Stomach (tissue), 9 donors: ENCODE results near the gene PPP1R13L. TPM values are rescaled to one million over a fixed set of nuclear protein-coding genes. Genes with fewer than 3 reads are reported as not detected.

Source experiments
- DNase-seq, 2 donors: peaks; one replicate each; pipeline versions ENCODE4 v3.0.0 to v3.0.0-alpha.2; 2013 to 2019
- H3K27ac ChIP-seq, 5 donors: fragments of 200-600 bp in 4 of 5; sonication (generic) in 4 of 5; one replicate each; pipeline ENCODE4 v1.5.1; 2013 to 2019; ENCODE audit warnings: mild to moderate bottlenecking in 1 of 5, moderate library complexity in 1 of 5
- H3K27me3 ChIP-seq, 3 donors: fragments of 200-600 bp; sonication (generic); one replicate each; pipeline ENCODE4 v1.5.1; 2017 to 2019; ENCODE audit warnings: mixed run types in 1 of 3
- H3K36me3 ChIP-seq, 4 donors: fragments of 200-600 bp; sonication (generic); 1 replicate in 3 of 4; 2 replicates in 1 of 4; pipeline ENCODE4 v1.5.1; 2016 to 2019
- H3K4me1 ChIP-seq, 4 donors: fragments of 200-600 bp; sonication (generic); one replicate each; pipeline ENCODE4 v1.5.1; 2016 to 2019
- H3K4me3 ChIP-seq, 4 donors: fragments of 200-600 bp; sonication (generic) in 3 of 4; one replicate each; pipeline ENCODE4 v1.5.1; 2016 to 2019; ENCODE audit warnings: mild to moderate bottlenecking in 1 of 4
- H3K9me3 ChIP-seq, 4 donors: fragments of 200-600 bp; sonication (generic); one replicate each; pipeline ENCODE4 v1.5.1; 2016 to 2019
- EP300 ChIP-seq: sonication (generic); formaldehyde crosslinking; IDR thresholded peaks from one replicate; pipeline ENCODE4 v1.6.1; 2017; ENCODE audit warnings: antibody characterized with exemption
- POLR2A ChIP-seq, 4 donors: fragments of 450-650 bp; IDR thresholded peaks; one replicate each; pipeline ENCODE4 v1.6.1; 2016; ENCODE audit warnings: antibody characterized with exemption in 4 of 4, control low read depth in 2 of 4, mild to moderate bottlenecking in 1 of 4, moderate library complexity in 1 of 4
- POLR2AphosphoS5 ChIP-seq, 3 donors: sonication (generic); formaldehyde crosslinking; IDR thresholded peaks; one replicate each; pipeline ENCODE4 v1.6.1; 2016; ENCODE audit warnings: antibody characterized with exemption in 3 of 3
- WGBS, 5 donors: extraction: QIAGEN DNeasy Blood & Tissue Kit in 3 of 5; methylation state at CpG; one replicate each; pipeline versions ENCODE4 v1.1.5 to v1.1.7; 2013 to 2018; 5-methylcytosine and 5-hydroxymethylcytosine counted together
- intact Hi-C: fragments of 100-400 bp; cut with DNase I; formaldehyde crosslinking; loops from one replicate; pipeline ENCODE4 v1.15.1; 2023; ENCODE audit warnings: low total_unique reads
- polyA plus RNA-seq, 3 donors: library from polyadenylated mRNA; stranded (reverse); fragments of 200-250 nt; gene quantifications; one replicate each; pipeline ENCODE4 v1.2.3, GENCODE V29; 2013
- total RNA-seq, 5 donors: library from RNA; depleted of rRNA; stranded (reverse); fragments of >200 nt; gene quantifications; one replicate each; pipeline versions ENCODE4 v1.1.0 to v1.2.3, GENCODE V29; 2014 to 2016
- TF ChIP-seq, protein P1 (sequence below), 7 experiments: fragments of 450-650 bp in 4 of 7; fragments of 200-600 bp in 3 of 7; sonication (generic) in 3 of 7; IDR thresholded peaks; one replicate each; pipeline ENCODE4 v1.5.1; 2016 to 2019; ENCODE audit warnings: antibody characterized with exemption in 7 of 7, control low read depth in 2 of 7, mild to moderate bottlenecking in 1 of 7
- donor health status: healthy with polysubstance abuse.
- donor health status: Bipolar disorder and iron deficiency.
- donor health status: healthy.

The PPP1R13L gene
- total and polyA plus RNA-seq, 8 donors, result 2.4 to 120 (median 19.9) TPM

DNA sequence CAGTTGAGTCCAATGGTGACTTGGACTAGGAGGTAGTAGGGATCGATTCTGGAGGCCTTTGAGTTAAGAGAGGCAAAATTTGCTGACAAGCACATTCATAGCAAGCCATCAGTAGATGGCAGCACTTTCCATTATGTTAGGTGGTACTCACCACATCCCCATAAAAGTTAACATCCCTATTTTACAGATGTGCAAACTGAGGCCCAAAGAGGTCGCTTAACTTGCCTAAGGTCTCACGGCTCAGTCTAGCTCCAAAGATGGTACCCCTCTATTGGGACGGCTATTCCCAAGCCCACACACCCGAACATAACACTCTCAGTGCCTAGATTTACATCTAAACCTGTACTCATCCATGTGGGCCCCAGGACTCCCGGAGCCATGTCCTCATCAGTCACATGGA, 41.4 kb upstream of the PPP1R13L start:
- Histone ChIP-seq H3K36me3 (no peaks in the 10 kb centered on the region), H3K4me3 (no peak overlapping the region), H3K27ac (peak overlapping the region in 1 of 5 donors; percentile 26), H3K4me1 (peaks cover 26 to 50% (median 38%) of the 10 kb centered on the region in 4 donors), H3K27me3 (no peaks in the 10 kb centered on the region), H3K9me3 (no peaks in the 10 kb centered on the region)
- intact Hi-C loops, result no loop called here
- no peak for TF ChIP-seq POLR2AphosphoS5 (IDR thresholded peaks at IDR 0.05)
- TF ChIP-seq, protein P1, sequence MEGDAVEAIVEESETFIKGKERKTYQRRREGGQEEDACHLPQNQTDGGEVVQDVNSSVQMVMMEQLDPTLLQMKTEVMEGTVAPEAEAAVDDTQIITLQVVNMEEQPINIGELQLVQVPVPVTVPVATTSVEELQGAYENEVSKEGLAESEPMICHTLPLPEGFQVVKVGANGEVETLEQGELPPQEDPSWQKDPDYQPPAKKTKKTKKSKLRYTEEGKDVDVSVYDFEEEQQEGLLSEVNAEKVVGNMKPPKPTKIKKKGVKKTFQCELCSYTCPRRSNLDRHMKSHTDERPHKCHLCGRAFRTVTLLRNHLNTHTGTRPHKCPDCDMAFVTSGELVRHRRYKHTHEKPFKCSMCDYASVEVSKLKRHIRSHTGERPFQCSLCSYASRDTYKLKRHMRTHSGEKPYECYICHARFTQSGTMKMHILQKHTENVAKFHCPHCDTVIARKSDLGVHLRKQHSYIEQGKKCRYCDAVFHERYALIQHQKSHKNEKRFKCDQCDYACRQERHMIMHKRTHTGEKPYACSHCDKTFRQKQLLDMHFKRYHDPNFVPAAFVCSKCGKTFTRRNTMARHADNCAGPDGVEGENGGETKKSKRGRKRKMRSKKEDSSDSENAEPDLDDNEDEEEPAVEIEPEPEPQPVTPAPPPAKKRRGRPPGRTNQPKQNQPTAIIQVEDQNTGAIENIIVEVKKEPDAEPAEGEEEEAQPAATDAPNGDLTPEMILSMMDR (IDR thresholded peaks at IDR 0.05), result peak in 1 of 7 experiments; percentile 11
- no peak for TF ChIP-seq EP300
- DNase-seq, result peak in 1 of 2 donors; percentile 65
- WGBS, 5 donors, result 80 to 86% (median 82%) methylated on average over 6 of the region's 6 CpGs

DNA sequence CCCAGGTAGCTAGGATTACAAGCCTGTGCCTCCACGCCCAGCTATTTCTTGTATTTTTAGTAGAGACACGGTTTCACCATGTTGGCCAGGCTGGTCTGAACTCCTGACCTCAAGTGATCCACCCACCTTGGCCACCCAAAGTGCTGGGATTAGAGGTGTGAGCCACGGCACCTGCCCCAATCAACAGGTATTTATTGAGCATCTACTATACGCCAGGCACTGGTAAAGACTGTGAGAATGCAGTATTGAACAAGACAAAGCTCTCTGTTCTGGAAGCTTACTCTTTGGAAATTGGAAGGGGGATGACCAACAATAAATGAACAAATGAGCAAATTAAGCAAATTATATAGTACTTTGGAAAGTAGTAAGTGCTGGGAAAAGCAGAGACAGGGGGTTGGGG, 40.3 kb upstream of the PPP1R13L start:
- Histone ChIP-seq H3K27me3 (no peaks in the 10 kb centered on the region), H3K27ac (peak overlapping the region in 3 of 5 donors; percentile 89 to 96 (median 94)), H3K4me3 (no peak overlapping the region), H3K9me3 (no peaks in the 10 kb centered on the region), H3K36me3 (no peaks in the 10 kb centered on the region), H3K4me1 (peaks cover 21 to 56% (median 36%) of the 10 kb centered on the region in 4 donors)
- TF ChIP-seq EP300 (no peak), POLR2AphosphoS5 (IDR thresholded peaks at IDR 0.05) (no peak), POLR2A (IDR thresholded peaks at IDR 0.05) (no peak)
- TF ChIP-seq, protein P1 (IDR thresholded peaks at IDR 0.05), result no peak
- intact Hi-C loops, result no loop called here
- 88 to 96% (median 93%) methylated on average over 4 of the region's 4 CpGs for WGBS, 5 donors
- DNase-seq, result no peak

DNA sequence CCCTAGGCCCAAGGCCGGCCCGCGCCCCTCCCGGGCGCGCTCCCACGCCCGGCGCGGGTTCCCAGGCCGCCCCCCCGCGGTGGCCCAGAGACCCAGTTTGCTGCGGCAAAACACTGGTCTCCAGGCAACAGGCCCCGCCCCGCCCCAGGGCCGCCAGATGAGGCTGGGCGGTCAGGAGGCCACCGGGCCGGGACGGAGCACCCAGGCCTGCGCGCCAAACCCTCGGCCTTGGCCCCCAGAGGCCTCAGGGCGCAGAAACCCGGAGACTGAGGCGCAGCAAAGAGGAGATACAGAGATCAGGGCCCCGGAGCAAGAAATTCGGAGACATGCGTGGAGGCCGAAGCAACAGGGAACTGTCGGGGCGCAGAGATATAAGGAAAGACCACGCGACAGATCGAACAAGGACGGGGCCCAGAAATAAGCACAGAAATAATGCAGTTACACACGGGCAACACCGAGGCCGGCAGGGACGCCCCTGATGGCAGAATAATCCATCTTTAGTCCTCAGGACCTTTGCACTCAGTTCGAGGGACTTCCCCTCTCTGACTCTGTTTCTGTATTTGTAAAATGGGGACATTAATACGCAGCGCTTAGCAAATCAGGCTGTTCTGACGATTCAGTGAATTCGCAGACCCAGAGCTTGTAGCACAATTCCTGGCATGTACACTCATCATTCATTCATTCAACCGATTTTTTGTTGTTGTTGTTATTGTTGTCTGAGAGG, 39.6 kb upstream of the PPP1R13L start:
- peak; percentile 95 to 98 for DNase-seq
- no peak for TF ChIP-seq EP300
- peak; percentile 53 to 70 (median 64) for TF ChIP-seq POLR2AphosphoS5 (IDR thresholded peaks at IDR 0.05)
- Histone ChIP-seq H3K9me3 (no peaks in the 10 kb centered on the region), H3K36me3 (no peaks in the 10 kb centered on the region), H3K27me3 (no peaks in the 10 kb centered on the region), H3K4me1 (peaks cover 15 to 54% (median 35%) of the 10 kb centered on the region in 4 donors), H3K27ac (peak overlapping the region; percentile 78 to 96 (median 91)), H3K4me3 (peak overlapping the region; percentile 42 to 49 (median 48))
- 10 to 20% (median 13%) methylated on average over 29 to 47 of the region's 47 CpGs for WGBS, 5 donors
- intact Hi-C loops, result loop anchor here (5.0 kb wide), 1 partner anchor 33 kb away; no protein-coding TSS in a partner anchor

DNA sequence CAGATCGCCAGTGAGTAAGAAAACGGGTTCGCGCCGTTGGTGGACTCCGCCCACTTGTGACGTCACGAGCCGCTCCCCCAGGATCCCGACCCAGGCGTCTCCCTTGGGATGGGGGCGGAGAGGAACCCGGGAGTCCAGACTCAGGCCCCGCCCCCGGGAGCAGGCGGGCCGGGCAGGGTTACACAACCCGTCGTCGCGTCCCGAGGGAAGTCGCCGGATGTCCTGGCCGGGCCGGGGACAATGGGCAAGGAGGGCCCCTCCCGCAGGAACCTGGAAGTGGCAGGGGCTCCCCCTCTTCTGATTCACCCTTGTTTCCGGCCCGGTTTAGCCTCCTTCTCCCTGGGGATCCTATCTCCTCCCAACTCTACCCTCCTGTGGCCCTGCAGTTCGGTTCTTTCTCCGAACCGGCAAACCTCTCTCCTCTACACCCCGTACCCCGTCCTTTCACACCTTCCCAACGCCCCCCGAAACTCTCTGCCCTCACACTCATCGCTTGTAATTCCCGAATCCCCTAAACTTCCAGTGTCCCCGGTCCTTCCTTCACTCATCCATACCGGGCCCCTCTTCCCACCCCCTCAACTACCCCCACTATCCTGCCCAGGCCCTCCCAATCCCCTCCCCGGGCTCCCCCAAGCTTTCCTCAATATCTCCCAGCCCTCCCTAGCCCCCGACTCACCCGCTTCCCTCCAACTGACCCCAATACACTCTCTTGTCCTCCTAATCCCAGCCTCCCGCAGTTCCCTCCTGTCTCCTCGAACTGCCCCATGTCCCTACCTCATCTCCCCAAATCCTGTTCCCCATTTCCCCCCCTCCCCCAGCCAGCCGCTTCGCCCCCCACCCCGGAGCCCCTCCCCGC, 38.8 kb upstream of the PPP1R13L start:
- peak; percentile 97 to 98 for DNase-seq
- intact Hi-C loops, result loop anchor here (5.0 kb wide), 1 partner anchor 34 kb away; no protein-coding TSS in a partner anchor
- Histone ChIP-seq H3K4me3 (peak overlapping the region; percentile 42 to 49 (median 48)), H3K36me3 (no peaks in the 10 kb centered on the region), H3K4me1 (peaks cover 14 to 53% (median 36%) of the 10 kb centered on the region in 4 donors), H3K27me3 (no peaks in the 10 kb centered on the region), H3K9me3 (no peaks in the 10 kb centered on the region), H3K27ac (peak overlapping the region; percentile 59 to 96 (median 91))
- TF ChIP-seq EP300, result peak; percentile 60
- no peak for TF ChIP-seq POLR2A (IDR thresholded peaks at IDR 0.05)
- TF ChIP-seq POLR2AphosphoS5 (IDR thresholded peaks at IDR 0.05), result peak; percentile 85 to 93 (median 87)
- TF ChIP-seq, protein P1 (IDR thresholded peaks at IDR 0.05), result no peak
- WGBS, 5 donors, result 1% methylated on average over 29 to 49 of the region's 49 CpGs
